GM20000 (cell line): Measurements from ENCODE around the gene HDAC4.
"Not testable (repeated sequence)": the region's sequence is repeated elsewhere in the genome, so short reads cannot be mapped to it uniquely, and the experiment has no call there.

Experiments used
- DNase-seq: peaks from one replicate; pipeline ENCODE4 v3.0.0; 2012; ENCODE audit warnings: low spot score
- TF ChIP-seq, protein P1 (sequence below): IDR thresholded peaks from 2 replicates; pipeline ENCODE4 v1.5.1; 2012; ENCODE audit warnings: mild to moderate bottlenecking, control low read depth; ENCODE audit errors: extremely low read depth, missing control alignments

HDAC4 gene

DNA sequence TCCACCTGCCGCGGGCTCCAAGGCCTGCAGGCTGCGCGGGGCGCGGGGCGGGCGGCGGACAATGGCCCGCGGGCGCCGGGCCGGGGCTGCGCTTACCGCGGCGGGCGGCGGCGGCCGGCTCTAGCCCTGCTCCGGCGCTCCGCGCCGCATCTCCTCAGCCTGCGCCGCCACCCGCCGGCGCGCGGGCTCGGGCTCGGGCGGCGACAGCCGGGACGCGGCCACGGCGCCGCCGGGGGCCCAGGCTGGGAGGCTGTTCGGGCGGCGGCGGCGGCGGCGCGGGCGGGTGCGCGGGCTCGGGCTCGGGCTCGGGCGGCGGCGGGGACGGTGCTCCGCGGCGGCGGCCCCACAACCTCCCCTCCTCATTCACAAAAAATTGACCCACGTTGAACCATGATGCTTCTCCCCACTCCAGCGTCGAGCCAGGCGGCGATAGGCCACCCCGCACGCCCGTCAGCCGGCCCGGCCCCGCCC lies at the start of gene HDAC4:
TSS of gene HDAC4 (minus strand) at position 425 of the 471 bp plus-strand sequence. CDS start 48,321 bp downstream, outside the sequence.
- TF ChIP-seq, protein P1, sequence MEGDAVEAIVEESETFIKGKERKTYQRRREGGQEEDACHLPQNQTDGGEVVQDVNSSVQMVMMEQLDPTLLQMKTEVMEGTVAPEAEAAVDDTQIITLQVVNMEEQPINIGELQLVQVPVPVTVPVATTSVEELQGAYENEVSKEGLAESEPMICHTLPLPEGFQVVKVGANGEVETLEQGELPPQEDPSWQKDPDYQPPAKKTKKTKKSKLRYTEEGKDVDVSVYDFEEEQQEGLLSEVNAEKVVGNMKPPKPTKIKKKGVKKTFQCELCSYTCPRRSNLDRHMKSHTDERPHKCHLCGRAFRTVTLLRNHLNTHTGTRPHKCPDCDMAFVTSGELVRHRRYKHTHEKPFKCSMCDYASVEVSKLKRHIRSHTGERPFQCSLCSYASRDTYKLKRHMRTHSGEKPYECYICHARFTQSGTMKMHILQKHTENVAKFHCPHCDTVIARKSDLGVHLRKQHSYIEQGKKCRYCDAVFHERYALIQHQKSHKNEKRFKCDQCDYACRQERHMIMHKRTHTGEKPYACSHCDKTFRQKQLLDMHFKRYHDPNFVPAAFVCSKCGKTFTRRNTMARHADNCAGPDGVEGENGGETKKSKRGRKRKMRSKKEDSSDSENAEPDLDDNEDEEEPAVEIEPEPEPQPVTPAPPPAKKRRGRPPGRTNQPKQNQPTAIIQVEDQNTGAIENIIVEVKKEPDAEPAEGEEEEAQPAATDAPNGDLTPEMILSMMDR, result no peak
- no peak for DNase-seq

DNA sequence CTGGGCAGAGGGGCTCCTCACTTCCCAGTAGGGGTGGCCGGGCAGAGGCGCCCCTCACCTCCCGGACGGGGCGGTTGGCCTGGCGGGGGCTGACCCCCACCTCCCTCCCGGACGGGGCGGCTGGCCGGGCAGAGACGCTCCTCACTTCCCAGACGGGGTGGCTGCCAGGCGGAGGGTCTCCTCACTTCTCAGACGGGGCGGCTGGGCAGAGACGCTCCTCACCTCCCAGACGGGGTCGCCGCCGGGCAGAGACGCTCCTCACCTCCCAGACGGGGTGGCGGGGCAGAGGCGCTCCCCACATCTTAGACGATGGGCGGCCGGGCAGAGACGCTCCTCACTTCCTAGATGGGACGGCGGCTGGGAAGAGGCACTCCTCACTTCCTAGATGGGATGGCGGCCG lies 48.6 kb upstream of the HDAC4 start:
- DNase-seq, result not testable (repeated sequence)

DNA sequence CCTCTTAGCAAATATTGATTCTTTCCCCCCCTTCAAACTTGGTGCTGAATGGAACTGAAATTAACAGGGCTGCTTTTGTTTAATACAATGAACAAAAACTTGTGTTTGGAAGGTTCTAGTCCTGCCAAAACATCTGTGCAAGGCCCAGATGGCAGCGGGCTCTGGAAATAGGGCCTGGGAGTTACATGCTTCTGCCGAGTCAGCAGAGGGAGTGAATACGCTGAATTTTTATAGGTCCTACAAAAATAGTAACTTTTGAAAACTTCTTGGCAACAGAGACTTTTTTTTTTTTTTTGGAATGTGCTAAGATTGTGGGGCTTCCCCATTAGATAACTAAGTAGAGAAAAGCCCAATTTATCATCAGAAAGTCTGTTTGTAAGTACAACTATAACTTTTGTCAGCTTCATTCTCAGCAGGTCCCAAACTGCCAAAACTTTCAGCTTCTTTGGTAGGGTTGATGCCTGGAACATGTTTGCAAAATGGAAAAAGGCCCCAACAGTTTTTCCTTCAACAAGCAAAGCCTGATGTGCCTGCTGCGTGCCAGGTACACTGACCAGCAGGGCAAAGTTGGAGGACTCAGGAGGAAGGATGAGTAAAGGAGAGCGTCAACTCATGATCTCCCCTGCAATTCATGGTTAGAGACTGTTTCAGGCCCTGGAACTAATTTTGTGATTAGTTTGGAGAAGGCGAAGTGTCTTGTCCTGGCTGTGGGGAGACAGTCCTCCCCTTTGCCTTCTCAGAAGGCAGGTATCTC lies 45.1 kb upstream of the HDAC4 start:
- DNase-seq, result no peak
- TF ChIP-seq, protein P1, result no peak

DNA sequence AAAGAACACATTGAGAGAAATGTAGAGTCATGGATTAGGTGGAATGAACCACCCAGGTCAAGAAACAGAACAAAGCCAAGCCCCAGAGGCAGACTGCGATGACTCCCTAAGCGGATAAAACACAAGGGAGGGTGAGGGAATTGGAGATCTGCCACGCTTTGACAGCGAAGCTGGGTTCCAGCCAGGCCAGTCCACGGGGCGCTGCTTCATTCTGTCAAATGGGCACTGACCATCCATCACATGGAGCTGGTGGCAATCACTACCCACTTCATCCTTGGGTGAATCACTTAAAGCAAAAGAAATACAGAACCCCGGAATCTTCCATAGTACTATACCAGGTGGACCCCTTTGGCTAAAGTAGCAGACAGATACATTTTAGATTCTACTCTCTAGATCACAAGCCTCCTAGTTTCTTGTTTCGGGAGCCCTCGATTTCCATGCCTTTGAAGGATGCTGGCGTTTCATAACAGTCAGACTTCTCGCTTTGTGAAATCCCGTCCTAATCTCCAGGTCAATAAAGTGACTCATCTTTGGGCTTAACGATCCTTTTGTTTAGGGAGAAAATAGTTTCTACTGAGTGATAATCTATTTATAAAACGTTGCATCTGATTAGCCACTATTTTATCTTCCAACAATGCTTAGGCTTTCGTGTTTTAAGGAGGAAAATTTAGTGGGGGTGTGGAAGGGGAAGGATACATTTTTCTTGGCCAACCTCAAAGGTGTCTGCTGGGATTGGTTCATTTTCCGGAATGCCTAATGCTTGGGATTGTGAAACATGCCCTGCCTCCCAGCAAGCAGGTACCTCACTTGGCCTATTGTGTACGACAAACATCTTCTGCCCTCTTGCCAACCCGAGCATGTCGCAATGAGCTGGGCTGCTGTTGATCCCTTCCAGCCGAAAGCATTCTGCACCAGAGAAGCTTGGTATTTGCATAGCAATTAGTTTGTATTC lies 44.1 kb upstream of the HDAC4 start:
- DNase-seq, result no peak
- TF ChIP-seq, protein P1, result no peak

DNA sequence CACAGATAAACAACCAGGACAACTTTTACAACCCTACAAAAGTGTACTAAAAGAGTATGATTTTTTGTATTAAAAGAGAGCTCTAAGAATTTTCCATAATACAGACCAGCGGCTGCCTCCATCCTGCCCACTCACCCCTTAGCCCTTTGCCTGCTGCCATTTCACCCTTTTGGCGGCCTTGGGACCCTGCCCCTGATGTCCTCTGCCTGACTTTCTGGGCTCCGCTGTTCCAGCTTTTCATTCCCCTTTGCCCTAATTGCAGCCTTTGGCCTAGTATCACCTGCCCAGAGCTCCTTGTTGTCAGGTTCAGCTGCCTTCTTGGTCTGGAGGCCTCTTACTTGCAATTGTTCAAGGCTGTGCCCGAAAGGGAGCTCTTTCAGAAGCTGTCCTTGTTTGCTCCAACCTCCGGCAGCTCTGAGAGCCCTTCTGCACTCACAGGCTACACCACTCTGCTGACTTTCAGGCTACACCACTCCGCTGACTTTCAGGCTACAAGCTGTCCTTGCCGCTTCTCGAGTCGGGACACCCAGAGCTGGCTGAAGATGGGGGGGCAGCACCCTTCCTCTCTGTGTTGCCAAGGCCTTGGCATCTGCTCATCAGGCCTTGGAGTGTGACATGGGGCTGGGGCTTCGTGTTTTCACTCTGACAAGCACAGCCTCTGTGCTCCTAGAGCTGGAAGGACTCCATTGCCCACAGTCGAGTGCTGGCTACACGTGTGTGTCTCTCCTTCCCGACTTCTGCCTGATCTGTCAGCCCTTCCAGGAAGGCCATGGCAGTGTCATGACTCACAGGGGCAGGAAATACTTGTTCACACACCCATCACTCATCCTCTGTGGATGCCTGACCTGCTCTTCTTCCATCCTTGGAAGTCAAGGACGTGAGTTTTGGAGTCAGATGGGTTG lies 43.1 kb upstream of the HDAC4 start:
- TF ChIP-seq, protein P1, result no peak
- no peak for DNase-seq

DNA sequence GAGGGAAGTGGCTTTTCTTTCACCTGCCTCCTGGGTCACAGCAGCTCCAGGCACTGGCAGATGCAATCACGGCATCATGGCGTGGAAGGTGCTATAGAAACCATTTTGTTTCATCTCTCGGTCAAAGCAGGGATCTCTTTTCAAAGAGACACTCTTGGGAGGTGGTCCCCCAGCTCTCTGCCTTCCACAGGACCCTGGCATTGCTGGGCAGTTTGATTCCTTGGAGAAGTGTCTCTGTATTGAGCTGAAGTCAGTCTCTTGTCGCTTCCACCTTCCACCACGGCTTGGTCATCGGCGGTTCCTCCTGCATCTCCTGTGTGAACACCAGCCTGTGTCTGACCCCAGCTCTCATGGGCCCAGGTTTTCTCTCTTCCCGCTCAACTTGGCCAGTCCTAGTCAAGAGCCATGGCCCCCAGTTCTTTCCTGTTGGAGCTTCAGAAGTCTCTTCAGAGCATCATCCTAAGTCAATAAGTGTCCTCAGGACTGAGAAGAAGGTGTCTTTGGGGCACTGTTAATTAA lies 42.3 kb upstream of the HDAC4 start:
- no peak for DNase-seq
- TF ChIP-seq, protein P1, result no peak

DNA sequence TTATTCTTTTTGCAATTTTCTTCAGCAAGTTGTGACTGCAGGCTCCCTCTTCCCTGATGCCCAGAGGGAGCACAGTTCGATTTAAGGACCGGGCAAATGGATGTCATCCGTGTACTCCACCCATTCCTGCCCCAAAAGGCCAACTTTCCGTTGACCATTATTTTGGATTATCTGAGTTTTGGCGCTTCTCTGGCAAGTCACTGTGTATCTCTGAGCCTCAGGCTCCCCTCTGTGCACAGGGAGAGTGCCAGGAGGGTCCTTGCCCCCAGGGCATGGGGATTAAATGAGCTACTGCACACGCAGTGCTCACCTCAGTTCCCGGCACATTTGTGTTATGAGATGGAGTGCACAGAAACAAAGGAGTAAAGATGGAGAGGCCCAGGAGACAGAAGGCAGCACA lies 41.4 kb upstream of the HDAC4 start:
- TF ChIP-seq, protein P1, result no peak
- no peak for DNase-seq
